ENCODE data around the gene GABBR2. TPM values are rescaled to one million over a fixed set of nuclear protein-coding genes. Genes with fewer than 3 reads are reported as not detected.
A peak's percentile ranks its signal among the peaks of the same experiment; 100 is the strongest.

The GABBR2 gene
- total RNA-seq, 1 experiment from 2014 or later, result not detected

GRCh38 chr9:98263482-98264357 is 445.0 kb downstream of the GABBR2 start:
- Histone ChIP-seq H3K36me3 (ENCODE audit: insufficient read depth, low read length, poor library complexity, severe bottlenecking) (no peaks in the 10 kb centered on the region), H3K27ac (ENCODE audit: low read depth, low read length, poor library complexity, severe bottlenecking) (no peak overlapping the region), H3K4me3 (ENCODE audit: low read depth, low read length, poor library complexity, severe bottlenecking) (no peak overlapping the region), H3K4me1 (ENCODE audit: insufficient read depth, low read length, poor library complexity, severe bottlenecking) (no peaks in the 10 kb centered on the region), H3K9me3 (ENCODE audit: low read depth, low read length, poor library complexity, severe bottlenecking) (no peaks in the 10 kb centered on the region), H3K27me3 (replicated peaks; ENCODE audit: insufficient read depth, low read depth, low read length, poor library complexity) (no peaks in the 10 kb centered on the region)
- CTCF ChIA-PET, result interaction anchor here (0.7 to 1.7 kb wide), 4 partner anchors 58 to 340 kb away, joined by 3 to 8 read pairs (median 3); no protein-coding TSS in a partner anchor
- DNase-seq (ENCODE audit: low spot score), result peak; percentile 85
- POLR2A ChIA-PET (ENCODE audit: low non-redundant PET), result interaction anchor here (0.6 kb wide), 2 partner anchors 9 to 351 kb away, joined by 7 read pairs; partner anchors contain the start of gene TBC1D2
- TF ChIP-seq EZH2 (IDR thresholded peaks at IDR 0.05; ENCODE audit: borderline replicate concordance, low read depth, low read length, poor library complexity, severe bottlenecking), result no peak
- TF ChIP-seq CTCF (conservative IDR thresholded peaks at IDR 0.05; ENCODE audit: low read depth, low read length), result peak; percentile 96
- BruUV-seq (replicated peaks), result no TSS peak
- intact Hi-C loops (cut with micrococcal nuclease; ENCODE audit: unreplicated experiment), result loop anchor here (1.0 to 5.0 kb wide), 4 partner anchors 58 to 551 kb away; partner anchors contain the start of gene TRMO

- POLR2A ChIA-PET (ENCODE audit: low non-redundant PET), result interaction anchor here (0.6 kb wide), 1 partner anchor 8 kb away, joined by 7 read pairs; the partner anchor contains the start of gene TBC1D2
- CTCF ChIA-PET, result interaction anchor here (0.7 to 1.7 kb wide), 6 partner anchors 57 to 340 kb away, joined by 3 to 8 read pairs (median 3); no protein-coding TSS in a partner anchor
- BruUV-seq (replicated peaks), result no TSS peak
Observed at GRCh38 chr9:98263080-98263479, 445.7 kb downstream of the GABBR2 start.

GRCh38 chr9:98262056-98262455 is 446.7 kb downstream of the GABBR2 start:
- no peak overlapping the region for H3K27ac ChIP-seq (ENCODE audit: low read depth, low read length, poor library complexity, severe bottlenecking)
- intact Hi-C loops (cut with micrococcal nuclease; ENCODE audit: unreplicated experiment), result loop anchor here (5.0 kb wide), 1 partner anchor 550 kb away; no protein-coding TSS in a partner anchor
- H3K4me3 ChIP-seq (ENCODE audit: low read depth, low read length, poor library complexity, severe bottlenecking), result no peak overlapping the region
- no peaks in the 10 kb centered on the region for H3K9me3 ChIP-seq (ENCODE audit: low read depth, low read length, poor library complexity, severe bottlenecking)
- no peak for DNase-seq (ENCODE audit: low spot score)
- TF ChIP-seq CTCF (conservative IDR thresholded peaks at IDR 0.05; ENCODE audit: low read depth, low read length) (no peak), EZH2 (IDR thresholded peaks at IDR 0.05; ENCODE audit: borderline replicate concordance, low read depth, low read length, poor library complexity, severe bottlenecking) (no peak)
- ChIA-PET POLR2A (ENCODE audit: low non-redundant PET) (no interaction called here), CTCF (interaction anchor here (0.7 kb wide), 1 partner anchor 113 kb away, joined by 3 read pairs; no protein-coding TSS in a partner anchor)
- peaks cover 1% of the 10 kb centered on the region for H3K4me1 ChIP-seq (ENCODE audit: insufficient read depth, low read length, poor library complexity, severe bottlenecking)
- no peaks in the 10 kb centered on the region for H3K36me3 ChIP-seq (ENCODE audit: insufficient read depth, low read length, poor library complexity, severe bottlenecking)
- H3K27me3 ChIP-seq (replicated peaks; ENCODE audit: insufficient read depth, low read depth, low read length, poor library complexity), result no peaks in the 10 kb centered on the region
- no TSS peak for BruUV-seq (replicated peaks)

More at GRCh38 chr9:98263080-98263479, 445.7 kb downstream of the GABBR2 start:
- Histone ChIP-seq H3K27ac (ENCODE audit: low read depth, low read length, poor library complexity, severe bottlenecking) (no peak overlapping the region), H3K4me3 (ENCODE audit: low read depth, low read length, poor library complexity, severe bottlenecking) (no peak overlapping the region), H3K9me3 (ENCODE audit: low read depth, low read length, poor library complexity, severe bottlenecking) (no peaks in the 10 kb centered on the region), H3K4me1 (ENCODE audit: insufficient read depth, low read length, poor library complexity, severe bottlenecking) (no peaks in the 10 kb centered on the region), H3K27me3 (replicated peaks; ENCODE audit: insufficient read depth, low read depth, low read length, poor library complexity) (no peaks in the 10 kb centered on the region), H3K36me3 (ENCODE audit: insufficient read depth, low read length, poor library complexity, severe bottlenecking) (no peaks in the 10 kb centered on the region)
- intact Hi-C loops (cut with micrococcal nuclease; ENCODE audit: unreplicated experiment), result loop anchor here (1.0 to 5.0 kb wide), 4 partner anchors 58 to 551 kb away; partner anchors contain the start of gene TRMO
- DNase-seq (ENCODE audit: low spot score), result no peak
- TF ChIP-seq EZH2 (IDR thresholded peaks at IDR 0.05; ENCODE audit: borderline replicate concordance, low read depth, low read length, poor library complexity, severe bottlenecking), result no peak
- no peak for TF ChIP-seq CTCF (conservative IDR thresholded peaks at IDR 0.05; ENCODE audit: low read depth, low read length)

Measured in A673 (cell line).